HG02973 (cell line): ENCODE measurements around the gene H2AZ2.

Experiments used
- ATAC-seq: cut with Tn5 transposase; IDR thresholded peaks from one replicate; pipeline ENCODE4 v1.9.1; 2021; ENCODE audit warnings: moderate library complexity; ENCODE audit not compliant: unreplicated experiment

The H2AZ2 gene

DNA sequence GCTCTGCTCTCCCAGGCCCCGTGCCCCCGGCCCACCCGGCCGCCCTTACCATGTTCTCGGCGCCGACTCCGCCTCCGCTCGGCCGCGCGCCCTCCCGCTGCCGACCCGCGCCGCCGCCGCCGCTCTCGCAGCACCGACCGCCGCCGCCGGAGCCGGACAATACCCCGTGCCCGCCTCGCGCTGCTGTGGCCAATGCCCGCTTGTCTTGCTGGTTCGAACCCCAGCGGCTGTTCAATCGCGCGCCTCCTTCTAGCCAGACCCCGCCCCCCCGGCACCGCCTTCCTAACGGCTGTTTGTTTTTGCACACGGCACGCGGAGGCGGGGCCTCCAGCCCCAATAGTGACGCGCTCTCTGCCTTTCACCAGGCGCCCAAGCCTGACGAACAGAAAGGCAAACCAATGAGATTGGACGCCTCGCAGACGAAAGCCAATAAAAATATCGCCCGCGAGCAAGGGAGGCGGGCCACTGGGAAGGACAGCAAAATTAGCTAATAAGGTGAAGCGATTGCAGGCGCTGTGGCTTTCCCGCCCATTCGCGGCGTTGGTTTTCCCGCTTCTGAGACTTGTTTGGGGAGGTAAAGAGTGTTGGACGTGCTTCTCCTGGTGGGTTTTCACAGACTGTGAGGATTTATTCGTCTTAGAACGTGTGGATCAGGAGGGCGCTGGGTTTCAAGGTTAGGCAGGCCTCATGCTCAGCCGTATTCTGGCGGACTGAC lies at the start of gene H2AZ2:
Gene H2AZ2, minus strand, starts transcription at position 168 of the 715 bp plus-strand sequence. Its CDS starts 116 bp downstream, at position 52.
- peak; percentile 78 for ATAC-seq

DNA sequence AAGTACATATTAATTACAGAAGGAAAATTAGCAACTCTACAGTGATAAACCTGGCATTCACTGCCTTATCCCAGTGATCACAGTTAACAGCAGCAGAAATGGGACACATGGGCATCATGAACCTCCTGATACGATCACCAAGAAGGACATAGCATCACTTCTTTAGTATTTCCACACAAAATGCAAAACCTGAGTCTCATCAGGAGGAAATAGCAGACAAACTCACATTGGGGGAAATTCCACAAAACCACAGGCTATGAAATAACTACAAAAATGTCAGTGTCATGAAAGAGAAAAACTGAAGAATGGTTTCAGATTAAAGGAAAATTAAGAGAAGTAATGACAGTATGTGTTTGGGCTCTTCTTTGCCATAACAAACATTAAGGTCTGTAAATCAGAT lies 49.4 kb upstream of the H2AZ2 start:
- ATAC-seq = no peak

DNA sequence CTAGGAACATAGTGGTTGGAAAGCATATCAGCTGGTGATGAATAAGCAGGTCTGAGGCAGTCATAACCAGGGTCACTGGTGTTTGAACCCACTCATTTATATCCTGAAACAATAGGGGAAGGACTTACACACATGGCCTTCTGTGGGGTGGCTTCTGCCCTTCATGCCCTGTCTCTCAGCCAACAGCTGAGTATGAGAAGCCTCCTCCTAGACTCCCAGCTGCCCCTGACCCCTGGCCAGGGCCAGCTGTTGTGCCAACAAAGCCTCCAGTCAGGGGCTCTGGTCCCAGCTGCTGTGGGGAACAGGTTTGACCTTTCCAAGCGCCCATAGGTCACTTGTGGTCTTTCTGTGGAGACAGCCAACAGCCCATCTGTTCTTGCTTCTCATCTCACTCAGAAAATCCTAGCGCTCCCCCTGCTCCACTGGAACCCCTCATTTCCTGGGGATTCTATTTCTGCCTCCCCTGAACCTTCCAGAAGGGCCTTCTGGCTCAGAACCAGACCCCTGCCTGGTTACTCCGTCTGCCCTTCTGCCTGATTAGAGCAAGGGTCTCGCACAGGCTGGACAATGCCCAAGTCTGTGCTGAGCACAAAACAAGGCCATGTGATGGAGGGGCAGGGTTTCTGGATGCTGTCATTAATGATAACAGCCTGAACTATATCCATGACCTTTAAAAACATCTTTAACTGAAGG lies 47.1 kb upstream of the H2AZ2 start:
- ATAC-seq = no peak

DNA sequence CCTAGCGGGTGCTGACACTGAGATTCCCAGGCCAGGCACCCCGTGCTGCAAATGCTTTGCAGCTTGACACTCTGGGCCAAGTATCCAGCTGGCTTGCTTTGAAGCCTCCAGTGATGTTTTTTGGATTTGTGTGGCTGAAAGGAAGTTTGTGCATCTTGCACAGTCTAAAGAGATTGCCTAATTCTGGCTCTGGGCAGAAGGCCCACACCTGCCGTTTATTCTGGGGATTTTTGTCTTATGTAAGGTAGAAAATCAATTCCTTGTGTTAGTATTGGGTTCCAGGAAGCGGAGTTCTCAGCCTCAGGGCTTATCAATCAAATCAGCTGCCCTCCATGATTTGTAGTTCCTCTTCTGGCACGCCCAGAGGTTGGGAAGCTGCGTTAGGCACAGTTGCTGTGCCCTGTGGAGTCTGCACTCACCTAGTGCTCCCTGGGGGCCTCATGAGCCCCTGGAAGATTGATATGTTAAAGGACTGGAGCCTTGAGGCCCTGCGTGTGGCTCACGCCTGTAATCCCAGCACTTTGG lies 45.9 kb upstream of the H2AZ2 start:
- no peak for ATAC-seq

- ATAC-seq = no peak
Measured at GRCh38 chr7:44891791-44892190, 43.9 kb upstream of the H2AZ2 start.

GRCh38 chr7:44891372-44891771 lies 43.5 kb upstream of the H2AZ2 start:
- ATAC-seq = no peak

DNA sequence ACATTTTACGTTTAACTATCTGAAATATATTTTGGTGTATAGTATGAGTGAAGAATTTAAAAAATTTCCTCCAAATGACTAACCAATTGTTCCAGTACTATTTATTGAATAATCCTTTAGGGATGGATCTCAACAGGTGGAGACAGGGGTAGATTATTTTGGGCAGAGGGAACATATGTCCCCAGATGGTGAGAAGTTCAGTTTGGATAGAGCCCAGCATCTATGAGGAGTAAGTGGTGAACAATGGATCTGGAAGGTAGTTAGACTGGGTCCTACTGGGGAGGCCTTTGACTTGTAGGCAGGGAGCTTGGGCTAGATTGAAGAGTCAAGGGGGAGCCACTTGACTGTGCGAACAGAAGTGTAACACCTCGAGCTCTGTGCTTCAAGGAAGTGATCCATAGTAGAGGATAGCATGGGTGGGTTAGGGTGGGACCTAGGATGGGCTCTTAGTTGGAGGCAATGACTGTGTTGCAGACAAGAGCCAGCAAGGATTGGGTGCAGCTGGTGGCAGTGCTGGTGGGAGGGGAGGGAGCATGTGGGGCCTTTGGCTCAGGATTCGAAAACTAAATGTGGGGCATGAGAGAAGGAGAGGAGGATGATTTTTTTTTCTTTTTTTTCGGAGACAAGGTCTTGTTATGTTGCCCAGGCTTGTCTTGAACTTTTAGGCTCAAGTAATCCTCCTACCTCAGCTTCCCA lies 41.3 kb upstream of the H2AZ2 start:
- no peak for ATAC-seq

DNA sequence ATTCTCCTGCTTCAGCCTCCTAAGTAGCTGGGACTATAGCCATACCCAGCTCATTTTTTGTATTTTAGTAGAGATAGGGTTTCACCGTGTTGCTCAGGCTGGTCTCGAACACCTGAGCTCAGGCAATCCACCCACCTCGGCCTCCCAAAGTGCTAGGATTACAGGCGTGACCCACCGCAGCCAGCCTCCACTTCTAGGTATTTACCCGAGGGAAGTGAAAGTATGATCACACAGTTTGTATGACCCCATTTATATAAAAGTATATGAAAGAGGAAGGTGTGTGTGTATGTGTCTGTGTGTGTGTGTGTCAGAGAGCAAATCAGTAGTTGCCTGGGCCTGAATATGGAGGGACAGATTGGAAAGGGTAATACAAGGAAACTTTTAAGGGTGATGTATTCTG lies 39.4 kb upstream of the H2AZ2 start:
- no peak for ATAC-seq

DNA sequence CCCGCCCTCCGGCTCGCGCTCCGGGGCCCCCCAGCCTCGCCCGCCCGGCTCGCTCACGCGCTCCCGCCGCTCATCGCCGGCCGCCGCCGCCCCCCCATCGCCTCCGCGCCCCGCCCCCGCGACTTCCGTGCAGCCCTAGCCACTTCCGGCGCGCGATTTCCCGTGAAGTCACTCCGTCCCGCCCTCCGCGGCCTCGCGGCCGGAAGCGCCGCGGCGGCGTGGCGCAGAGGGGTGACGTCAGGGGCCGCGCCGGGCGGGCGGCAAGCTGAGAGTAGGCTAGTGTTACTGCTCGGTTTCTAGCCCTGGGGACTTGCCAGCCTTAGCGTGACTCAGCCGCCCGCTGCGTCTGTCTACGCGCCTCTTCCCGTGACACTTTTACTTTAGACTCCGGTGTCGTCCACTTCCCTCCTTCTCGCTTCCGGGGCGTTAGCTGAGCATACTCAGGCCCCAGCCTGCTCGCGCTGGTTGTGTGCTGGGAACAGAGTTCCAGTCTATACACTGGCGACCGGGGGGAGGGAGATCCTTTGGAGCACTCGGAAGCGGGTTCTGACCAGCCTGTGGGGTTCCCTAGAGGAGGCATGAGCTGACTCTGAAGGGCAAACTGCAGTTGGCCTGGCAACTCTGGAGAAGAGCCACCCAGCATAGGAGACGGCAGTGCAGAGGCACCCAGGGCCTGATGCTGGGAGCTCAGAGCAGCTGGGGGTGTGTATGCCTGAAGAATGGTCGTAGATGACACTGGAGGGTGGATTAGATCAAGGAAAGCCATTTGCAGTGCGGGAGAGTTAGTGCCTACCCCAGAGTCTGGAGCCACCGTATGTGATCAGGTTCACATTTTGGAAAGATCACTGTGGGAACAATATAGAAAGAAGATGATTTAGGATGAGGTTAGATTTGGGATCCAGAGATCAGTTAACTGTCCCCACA lies 37.8 kb upstream of the H2AZ2 start, which contains the start of gene PURB:
Gene PURB, minus strand, starts transcription at position 137 of the 924 bp plus-strand sequence. CDS start 182 bp downstream, outside the sequence.
- peak; percentile 82 for ATAC-seq

- peak; percentile 21 for ATAC-seq
Measured at GRCh38 chr7:44884621-44885393, 36.9 kb upstream of the H2AZ2 start.

DNA sequence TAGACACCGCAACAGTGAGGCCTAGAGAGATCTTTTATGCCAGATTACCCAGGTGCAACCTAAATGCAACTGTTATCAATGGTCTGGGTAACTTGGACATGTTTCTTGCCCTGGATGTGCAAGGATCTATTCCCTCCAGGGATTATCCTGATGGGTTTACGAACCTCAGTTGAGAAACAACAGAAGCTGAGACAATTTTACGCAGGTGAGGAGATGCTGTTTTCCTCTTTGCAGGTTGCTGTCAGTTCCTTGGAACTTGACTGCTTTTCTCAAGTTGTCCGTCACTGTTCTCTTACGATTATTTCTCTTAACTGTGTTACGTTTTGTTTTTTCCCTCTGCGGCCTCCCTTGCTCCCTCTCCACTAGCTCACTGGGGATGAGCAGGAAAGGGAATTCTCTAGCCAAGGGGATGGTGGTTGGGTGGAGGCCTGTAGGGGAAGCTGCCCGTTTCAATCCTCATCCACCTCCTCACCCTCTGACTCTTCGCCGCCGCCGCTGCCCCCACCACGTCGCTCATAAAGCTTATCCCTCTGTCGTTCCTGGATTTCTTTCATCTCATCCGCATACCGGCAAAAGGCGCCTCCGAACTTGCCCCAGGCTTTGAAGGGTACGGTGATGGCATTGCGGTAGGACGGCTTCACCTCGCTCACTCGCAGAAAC lies 36.2 kb upstream of the H2AZ2 start:
- no peak for ATAC-seq

- ATAC-seq = no peak
Measured at GRCh38 chr7:44882899-44883298, 35.0 kb upstream of the H2AZ2 start.

- no peak for ATAC-seq
Measured at GRCh38 chr7:44881610-44882009, 33.7 kb upstream of the H2AZ2 start.

DNA sequence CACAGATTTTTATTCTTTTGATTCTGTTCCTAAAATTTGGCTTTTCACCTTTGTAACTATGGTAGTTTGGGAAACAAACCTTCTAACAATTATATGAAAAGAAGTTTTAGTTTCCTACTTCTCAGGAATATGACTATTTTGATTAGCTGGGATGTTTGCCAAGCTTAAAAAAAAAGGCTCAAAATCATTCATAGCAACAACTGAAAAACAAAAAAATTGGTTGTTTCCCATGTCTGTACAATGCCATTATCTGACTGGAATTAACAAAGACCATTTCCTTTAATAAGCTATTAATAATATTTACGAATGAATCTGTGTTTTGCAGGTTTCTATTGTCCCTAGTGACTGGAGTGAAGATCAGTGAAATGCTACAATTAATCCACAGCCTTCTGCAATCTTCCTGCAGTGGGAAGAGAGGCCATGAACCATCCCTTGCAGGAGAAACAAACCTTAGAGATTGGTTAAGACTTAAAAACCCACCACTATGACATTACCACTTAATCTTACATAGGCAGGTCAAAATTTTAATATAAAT lies 33.2 kb upstream of the H2AZ2 start:
- ATAC-seq = no peak

GRCh38 chr7:44880317-44881018 lies 32.6 kb upstream of the H2AZ2 start:
- ATAC-seq = no peak

- no peak for ATAC-seq
Measured at GRCh38 chr7:44876393-44876792, 28.5 kb upstream of the H2AZ2 start.

- ATAC-seq = no peak
Measured at GRCh38 chr7:44875241-44875640, 27.4 kb upstream of the H2AZ2 start.

GRCh38 chr7:44872787-44873186 lies 24.9 kb upstream of the H2AZ2 start:
- no peak for ATAC-seq
